Fibroblast of mammary gland (primary cell): ENCODE results near the gene C5.

ENCODE experiments used
- DNase-seq: peaks from one replicate; pipeline ENCODE4 v3.0.0-alpha.2; 2010; ENCODE audit warnings: low read depth
- H3K4me3 ChIP-seq: 2 replicates; pipeline ENCODE4 v1.5.1; 2011; ENCODE audit warnings: low read depth, mild to moderate bottlenecking, low read length, moderate library complexity; ENCODE audit not compliant: control insufficient read depth
- TF ChIP-seq, protein P1 (sequence below): conservative IDR thresholded peaks from 2 replicates; pipeline ENCODE4 v1.5.1; 2011; ENCODE audit warnings: low read depth, low read length, inconsistent platforms; ENCODE audit not compliant: control insufficient read depth, insufficient read depth

Gene C5

DNA sequence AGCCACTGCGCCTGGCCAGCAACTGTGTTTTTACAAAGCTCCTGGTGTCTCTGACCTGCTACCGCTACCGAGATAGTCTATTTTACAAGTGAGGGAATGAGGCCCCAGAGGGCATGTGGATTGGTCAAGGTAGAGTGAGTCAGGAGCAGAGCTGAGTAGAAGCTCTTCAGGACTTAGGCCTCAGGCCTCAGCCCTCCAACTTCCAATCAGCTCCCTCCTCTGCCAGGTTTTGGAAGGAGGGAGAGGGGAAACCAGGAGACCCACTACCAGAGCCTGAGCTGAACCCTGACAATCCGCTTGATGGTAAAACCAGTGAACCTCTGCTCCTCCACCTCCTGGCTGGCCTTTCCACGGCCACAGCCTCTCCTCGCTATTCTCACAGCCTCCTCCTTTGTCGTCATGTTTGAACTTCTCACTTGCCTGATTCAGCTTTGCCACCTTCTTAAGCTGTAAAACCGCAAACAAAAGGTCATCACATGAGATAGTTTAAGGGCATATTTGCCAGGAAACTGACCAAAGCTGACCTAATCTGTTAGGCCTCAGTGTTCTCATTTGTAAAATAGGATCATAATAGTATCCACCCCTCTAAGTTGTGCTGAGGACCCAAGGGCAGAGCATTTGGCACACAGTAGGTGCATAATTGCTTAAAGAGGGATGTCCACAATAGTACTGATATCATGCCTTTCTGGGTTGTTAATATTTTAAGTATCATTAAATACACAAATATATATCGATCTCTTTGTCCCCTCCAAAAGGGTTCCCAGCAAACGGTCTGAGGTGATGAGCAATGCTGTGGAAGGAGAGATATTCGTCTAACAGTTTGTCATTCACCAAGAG lies 125.2 kb downstream of the C5 start:
- DNase-seq = no peak
- TF ChIP-seq, protein P1, sequence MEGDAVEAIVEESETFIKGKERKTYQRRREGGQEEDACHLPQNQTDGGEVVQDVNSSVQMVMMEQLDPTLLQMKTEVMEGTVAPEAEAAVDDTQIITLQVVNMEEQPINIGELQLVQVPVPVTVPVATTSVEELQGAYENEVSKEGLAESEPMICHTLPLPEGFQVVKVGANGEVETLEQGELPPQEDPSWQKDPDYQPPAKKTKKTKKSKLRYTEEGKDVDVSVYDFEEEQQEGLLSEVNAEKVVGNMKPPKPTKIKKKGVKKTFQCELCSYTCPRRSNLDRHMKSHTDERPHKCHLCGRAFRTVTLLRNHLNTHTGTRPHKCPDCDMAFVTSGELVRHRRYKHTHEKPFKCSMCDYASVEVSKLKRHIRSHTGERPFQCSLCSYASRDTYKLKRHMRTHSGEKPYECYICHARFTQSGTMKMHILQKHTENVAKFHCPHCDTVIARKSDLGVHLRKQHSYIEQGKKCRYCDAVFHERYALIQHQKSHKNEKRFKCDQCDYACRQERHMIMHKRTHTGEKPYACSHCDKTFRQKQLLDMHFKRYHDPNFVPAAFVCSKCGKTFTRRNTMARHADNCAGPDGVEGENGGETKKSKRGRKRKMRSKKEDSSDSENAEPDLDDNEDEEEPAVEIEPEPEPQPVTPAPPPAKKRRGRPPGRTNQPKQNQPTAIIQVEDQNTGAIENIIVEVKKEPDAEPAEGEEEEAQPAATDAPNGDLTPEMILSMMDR = no peak
- no peak overlapping the region for H3K4me3 ChIP-seq

DNA sequence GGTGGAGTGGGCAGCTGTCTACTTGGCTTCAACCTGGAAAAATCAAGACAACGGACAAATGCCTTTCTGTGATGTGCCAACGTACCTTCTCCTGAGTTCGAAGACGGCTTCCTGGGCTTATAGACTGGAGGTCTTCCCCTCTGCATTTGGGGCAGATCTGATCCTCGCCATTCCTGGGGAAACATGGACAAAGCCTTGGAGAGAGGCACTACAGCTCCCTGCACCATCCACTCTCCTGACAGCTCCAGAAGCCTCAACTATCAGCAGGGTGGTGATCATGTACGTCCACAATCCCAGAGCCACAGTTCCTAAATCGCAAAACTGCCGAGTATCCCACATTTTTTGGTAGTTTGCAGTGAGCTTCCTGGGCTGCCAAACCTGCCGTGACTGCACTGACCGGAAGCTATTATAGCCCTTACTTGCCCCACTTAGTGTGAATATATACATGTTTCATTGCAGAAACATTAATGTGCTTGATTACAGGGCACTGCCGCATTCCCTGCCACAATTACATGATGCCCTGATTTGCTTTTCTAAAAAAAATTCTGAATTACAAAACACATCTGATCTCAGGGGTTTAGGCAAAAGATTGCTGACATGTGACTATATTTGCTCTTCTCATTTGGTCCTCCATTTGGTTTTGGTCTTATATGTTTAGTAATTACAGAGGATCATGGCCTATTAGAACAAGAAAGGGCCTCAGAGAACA lies 126.3 kb downstream of the C5 start:
- no peak overlapping the region for H3K4me3 ChIP-seq
- TF ChIP-seq, protein P1 = no peak

DNA sequence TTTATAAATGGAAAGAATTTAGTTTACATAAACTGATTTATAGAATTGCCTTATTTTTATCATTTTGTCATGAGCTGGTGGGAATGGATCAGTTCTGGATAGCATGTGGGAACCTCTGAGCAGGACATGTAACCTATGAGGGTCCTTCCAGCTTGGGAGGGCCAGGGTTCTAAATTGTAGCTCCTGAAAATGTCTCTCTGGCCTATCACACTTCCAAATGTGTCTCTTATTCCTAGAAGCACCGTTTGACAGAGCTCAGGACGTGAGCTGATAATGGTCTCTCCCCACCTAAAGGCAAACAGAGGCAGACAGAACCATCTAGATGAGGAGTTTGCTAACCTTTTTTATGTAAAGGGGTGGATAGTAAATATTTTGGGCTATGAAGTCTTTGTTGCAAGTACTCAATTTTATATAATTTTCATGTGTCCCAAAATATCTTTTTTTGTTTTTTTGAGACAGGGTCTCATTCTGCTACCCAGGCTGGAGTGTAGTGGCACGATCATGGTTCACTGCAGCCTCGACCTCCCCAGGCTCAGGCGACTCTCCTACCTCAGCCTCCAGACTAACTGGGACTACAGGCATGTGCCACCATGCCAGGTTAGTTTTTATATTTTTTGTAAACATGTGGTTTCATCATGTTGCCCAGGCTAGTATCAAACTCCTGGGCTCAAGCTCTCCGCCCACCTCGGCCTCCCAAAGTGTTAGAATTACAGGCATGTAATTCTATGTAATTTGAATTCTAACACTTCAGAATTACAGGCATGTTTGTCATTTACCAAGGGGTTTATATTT lies 127.5 kb downstream of the C5 start:
- no peak overlapping the region for H3K4me3 ChIP-seq
- no peak for DNase-seq
- TF ChIP-seq, protein P1 = no peak

More for the DNA sequence above, 126.3 kb downstream of the C5 start:
- no peak for DNase-seq

DNA sequence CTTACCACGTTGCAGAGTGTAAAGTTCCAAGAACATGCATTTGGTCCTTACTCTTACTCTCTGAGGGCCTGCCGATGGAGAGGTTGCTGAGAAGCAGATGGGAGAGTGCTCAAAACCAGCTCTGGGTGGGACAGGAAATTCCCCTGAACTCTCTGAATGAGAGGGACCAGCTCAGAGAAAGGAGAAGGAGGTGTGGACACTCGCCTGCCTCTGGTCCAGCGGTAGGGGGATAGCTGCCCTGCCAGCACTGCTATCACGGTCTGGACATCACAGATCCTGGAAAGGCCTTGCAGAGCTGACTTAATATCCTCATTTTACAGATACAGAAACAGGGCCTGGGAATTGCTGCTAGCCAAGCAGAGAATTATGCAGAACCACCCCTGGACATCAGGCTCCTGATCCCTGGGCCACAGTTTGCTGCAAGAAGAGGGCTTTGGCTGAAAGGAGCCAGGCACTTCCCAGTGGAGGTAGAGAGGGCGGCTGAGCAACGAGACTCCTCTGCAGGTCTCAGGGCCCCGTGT lies 128.4 kb downstream of the C5 start:
- no peak overlapping the region for H3K4me3 ChIP-seq
- no peak for DNase-seq
- TF ChIP-seq, protein P1 = no peak

DNA sequence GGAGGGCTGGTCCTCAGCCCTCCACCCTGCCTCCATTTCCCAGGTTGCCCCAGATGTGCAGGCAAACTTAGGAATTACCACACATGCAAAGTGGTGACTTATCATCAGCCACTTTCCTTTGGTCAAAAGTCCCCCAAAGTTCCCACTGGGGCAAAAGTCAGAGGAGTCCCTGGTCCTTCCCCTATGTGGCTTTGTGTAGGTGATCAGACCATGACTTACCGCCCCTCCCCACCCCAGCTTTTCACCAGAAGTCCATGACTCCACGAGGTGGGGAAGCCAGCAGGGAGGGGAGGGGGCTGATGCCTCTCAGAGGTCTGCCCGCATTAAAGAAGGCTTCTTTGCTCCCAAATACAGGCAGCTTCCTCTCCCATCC lies 129.3 kb downstream of the C5 start:
- TF ChIP-seq, protein P1 = no peak
- no peak for DNase-seq
- H3K4me3 ChIP-seq = no peak overlapping the region
